Activated naive CD4-positive, alpha-beta T cell treated with Interleukin-2 at 50 U/mL for 16 hours (primary cell): ENCODE results near the gene ANKRD11.
"Not testable (repeated sequence)": the region's sequence is repeated elsewhere in the genome, so short reads cannot be mapped to it uniquely, and the experiment has no call there.

Experiments used
- DNase-seq: peaks from one replicate; pipeline ENCODE4 v3.0.0-alpha.2; 2020

ANKRD11 gene

DNA sequence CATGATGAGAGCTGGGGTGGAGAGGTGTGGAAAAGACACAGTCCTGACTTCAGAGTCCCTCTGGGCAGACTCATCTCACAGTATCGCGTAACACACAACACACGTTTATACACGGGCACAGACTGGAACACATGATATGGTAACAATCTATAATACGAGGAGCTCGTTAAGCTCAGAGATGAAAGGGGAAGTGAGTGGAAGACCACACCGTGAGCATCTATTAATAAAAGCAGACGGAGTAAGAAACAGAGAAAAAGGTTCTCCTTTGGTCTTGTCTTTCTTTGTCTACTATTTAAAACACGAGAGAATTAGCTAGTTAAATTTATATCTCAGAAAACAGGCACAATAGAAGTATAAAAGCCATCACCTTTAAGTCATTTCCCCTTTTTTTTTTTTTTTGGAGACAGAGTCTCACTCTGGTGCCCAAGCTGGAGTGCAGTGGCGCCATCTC, 13.5 kb downstream of the ANKRD11 start:
- no peak for DNase-seq

DNA sequence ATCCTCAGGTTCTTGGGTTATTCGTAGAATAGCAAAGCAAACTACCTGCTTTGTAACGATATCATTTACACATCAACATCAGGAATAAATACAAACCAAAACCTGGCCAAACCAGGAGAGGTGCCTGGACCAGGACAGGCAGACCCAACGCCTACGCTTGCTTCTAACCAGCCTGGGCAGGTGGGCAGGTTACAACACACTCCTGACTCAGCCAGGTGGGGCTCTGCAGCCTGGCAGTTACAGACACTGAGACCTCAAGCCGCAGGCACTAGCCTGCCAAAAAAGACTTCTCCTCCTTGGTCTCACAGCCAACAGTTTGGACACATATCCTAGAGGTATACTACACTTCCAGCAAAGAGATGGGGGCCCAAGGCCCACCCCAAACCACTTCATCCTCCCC, 14.0 kb downstream of the ANKRD11 start:
- no peak for DNase-seq

DNA sequence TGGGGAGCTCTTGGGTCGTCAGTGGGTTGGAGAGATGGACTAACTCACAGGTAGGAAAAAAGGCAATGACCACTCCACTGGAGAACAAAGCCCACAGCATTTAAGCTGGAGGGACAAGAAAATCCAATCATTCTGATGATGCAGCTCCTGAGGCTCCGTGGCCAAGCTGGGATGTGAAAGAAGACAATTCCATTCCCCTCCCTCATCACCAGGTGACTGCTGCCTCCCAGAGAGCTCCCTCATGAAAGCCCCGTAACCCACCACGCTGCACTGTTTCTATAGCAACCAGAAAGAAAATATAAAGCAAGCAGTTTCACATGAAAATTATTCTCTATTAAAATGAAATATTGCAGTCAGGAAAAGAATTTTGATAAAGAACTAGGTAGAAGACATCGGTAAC, 15.2 kb downstream of the ANKRD11 start:
- no peak for DNase-seq

DNA sequence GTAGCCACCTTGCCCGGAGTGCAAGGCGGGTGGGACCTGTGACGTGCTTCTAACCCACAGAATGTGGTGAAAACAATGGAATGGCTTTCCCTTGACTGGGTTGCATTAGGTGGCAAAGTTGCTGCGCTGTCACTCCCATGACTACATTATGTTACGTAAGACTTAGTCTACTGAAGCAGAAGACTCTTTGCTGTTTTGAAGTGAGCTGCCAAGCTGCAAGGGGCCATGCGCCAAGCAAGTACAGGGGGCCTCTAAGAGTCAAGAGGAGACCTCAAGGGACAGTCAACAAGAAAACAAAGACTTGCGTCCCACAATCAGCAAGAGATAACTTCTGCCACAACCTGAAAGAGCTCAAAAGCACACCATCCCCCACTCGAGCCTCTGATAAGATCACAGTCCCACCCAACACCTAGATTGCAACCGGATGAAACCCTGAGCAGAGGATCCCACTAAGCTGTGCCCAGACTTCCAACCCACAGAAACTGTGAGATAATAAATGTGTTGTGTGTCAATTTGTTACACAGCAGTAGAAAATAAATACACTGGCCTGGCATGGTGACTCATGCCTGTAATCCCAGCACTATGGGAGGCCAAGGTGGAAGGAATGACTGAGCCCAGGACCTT, 16.5 kb downstream of the ANKRD11 start:
- no peak for DNase-seq

DNA sequence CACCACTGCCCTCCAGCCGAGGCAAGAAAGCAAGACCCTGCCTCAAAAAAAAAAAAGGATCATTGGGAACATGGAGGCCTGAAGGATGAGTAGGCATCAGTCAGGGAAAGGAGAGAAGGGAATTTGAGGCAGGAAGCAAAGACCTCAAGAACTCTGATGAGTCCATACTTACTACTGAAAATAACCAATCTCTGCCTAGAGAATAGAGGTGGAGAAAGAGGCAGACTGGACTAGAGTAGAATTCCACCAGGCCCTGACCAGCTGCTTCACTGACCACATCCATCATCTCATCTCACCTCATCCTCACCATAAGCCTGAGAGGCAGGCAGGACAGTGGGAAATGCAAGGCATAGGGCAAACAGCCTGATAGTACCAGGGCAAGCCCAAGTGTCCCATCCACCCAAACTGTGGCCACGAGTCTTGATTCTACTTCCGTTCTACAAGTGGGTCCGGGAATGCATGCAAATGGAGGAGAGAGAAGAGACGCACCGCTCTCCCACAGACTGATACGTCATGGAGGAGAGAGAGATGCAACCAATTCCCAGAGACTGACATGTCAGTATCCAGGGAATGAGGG, 17.1 kb downstream of the ANKRD11 start:
- no peak for DNase-seq

DNA sequence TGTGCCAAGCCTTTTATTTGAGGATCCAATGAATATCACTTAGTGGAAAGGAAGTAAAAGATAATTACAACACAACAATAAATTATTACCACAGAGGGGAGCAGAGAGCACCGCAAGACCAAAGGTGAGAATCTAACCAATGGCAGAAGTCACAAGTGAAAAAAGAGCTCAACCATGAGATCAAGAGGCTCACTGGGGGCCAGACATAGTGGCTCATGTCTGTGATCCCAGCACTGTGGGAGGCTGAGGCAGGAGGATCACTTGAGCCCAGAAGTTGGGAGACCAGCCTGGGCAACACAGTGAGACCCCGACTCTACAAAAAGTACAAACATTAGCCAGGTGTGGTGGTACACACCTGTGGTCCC, 17.7 kb downstream of the ANKRD11 start:
- no peak for DNase-seq

DNA sequence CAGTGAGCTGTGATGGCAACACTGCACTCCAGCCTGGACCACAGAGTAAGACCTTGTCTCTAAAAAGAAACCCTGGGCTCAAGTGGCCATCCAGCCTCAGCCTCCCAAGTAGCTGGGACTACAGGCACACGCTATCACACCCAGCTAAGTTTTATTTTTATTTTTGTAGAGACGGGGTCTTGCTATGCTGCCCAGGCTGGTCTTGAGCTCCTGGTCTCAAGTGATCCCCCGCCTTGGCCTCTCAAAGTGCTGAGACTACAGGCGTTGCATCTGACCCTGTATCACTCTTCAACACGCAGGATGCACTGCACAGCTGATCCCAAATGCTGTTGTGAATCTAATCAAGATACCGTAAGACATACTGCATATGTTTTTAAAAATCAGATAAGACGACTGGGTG, 23.0 kb downstream of the ANKRD11 start:
- no peak for DNase-seq

DNA sequence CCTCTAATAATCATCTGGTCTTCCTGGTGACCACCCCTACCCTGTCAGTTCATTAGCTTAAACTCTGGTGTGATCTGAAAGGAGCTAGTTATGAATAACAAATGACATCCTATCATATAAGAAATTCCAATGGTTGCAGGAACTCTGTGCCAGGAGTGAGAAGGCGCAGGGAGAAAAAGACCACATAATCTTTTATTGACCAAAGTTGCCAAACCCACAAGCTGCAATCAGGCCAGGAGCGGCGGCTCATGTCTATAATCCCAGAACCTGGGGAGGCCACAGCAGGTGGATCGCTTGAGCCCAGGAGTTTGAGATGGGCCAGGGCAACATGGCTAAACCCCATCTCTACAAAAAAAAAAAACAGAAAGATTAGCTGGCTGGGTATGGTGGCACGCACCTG, 23.4 kb downstream of the ANKRD11 start:
- no peak for DNase-seq

DNA sequence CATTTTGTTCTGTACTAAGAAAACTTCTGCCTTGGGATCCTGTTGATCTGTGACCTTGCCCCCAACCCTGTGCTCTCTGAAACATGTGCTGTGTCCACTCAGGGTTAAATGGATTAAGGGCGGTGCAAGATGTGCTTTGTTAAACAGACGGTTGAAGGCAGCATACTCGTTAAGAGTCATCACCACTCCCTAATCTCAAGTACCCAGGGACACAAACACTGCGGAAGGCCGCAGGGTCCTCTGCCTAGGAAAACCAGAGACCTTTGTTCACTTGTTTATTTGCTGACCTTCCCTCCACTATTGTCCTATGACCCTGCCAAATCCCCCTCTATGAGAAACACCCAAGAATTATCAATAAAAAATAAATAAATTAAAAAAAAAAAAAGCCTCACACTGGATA, 27.0 kb downstream of the ANKRD11 start:
- not testable (repeated sequence) for DNase-seq

DNA sequence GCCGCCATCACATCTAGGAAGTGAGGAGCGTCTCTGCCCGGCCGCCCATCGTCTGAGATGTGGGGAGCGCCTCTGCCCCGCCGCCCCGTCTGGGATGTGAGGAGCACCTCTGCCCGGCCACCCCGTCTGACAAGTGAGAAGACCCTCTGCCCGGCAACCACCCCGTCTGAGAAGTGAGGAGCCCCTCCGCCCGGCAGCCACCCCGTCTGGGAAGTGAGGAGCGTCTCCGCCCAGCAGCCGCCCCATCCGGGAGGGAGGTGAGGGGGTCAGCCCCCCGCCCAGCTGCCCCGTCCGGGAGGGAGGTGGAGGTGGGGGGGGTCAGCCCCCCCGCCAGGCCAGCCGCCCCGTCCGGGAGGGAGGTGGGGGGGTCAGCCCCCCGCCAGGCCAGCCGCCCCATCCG, 27.7 kb downstream of the ANKRD11 start:
- not testable (repeated sequence) for DNase-seq

DNA sequence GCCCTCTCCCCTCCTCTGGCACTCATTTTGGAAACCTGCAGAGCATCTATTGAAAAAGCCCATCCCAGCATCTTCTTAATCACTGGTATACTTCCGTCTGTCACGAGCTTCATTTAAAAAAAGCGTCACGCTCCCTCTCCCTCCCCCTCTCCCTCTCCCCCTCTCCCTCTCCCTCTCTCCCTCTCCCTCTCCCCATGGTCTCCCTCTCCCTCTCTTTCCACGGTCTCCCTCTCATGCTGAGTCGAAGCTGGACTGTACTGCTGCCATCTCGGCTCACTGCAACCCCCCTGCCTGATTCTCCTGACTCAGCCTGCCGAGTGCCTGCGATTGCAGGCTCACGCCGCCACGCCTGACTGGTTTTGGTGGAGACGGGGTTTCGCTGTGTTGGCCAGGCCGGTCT, 28.5 kb downstream of the ANKRD11 start:
- DNase-seq = not testable (repeated sequence)

DNA sequence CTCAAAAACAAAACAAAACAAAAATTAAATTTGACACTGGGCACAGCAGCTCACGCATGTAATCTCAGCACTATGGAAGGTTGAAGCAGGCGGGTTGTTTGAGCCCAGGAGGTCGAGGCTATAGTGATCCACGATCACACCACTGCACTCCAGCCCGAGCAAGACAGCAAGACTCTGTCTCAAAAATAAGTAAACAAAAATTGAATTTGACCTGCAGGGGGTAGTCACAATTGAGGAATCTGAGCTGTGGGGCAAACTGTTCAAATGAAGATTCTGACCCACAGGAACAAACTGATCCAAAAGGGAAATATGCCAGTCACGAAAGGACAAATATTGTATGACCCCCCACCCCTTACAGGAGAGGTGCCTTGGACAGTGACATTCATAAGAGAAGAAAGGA, 29.8 kb downstream of the ANKRD11 start:
- no peak for DNase-seq

DNA sequence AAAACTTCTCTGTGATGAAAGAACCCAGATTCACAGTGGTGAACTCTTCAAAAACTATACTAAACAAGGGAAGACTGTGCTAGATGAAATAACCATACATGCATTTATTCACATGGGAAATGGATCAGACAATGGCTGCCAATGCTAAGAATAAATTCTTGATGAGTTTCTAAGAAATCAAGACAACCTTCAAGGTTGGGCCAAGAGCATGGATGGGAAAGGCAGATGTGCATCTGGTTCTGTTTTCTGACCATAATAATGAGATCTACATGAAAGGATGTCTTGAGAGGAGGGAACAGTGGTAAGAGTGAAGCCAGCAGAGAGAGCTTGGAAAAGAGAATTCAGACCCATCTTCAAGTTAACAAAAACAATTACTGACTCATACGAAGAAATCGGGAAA, 31.4 kb downstream of the ANKRD11 start:
- DNase-seq = no peak

DNA sequence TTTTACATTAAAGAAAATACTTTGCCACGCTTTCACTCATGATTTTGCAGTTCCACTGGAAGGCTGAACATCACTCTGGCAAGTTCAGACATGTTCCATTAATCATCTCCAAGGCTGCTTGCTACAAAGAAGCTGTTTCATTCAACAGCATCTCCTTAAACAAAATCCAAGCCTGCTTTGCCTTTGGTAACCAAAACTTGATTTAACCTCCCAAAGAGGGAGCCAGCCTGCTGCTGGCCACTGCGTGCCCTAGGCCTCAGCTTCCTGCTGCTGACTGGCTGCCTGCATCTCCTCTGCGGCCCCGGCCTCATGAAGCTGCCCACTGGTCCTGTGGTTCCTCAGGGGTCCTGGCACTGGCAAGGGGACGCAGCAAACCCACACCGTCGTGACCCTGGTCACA, 31.8 kb downstream of the ANKRD11 start:
- DNase-seq = no peak

DNA sequence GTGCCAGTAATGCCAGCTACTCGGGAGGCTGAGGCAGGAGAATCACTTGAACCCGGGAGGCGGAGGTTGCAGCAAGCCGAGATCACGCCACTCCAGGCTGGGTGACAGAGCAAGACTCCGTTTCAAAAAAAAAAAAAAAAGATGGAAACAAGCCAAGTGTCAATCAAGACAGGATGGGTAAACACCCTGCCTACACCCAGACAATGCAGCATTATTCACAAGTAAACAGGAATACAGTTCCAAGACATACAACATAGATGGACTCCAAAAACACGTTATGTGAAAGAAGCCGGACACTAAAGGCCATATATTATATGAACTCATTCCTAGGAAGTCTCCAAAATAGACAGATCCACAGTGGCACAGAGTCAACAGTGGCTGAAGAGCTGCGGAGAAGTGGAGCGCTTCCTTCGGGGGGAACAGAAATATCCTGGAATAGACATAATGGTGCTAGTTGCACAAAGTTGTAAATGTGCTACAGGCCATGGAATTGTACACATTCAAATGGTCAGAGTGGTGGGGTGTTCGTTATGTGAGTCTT, 33.9 kb downstream of the ANKRD11 start:
- no peak for DNase-seq

DNA sequence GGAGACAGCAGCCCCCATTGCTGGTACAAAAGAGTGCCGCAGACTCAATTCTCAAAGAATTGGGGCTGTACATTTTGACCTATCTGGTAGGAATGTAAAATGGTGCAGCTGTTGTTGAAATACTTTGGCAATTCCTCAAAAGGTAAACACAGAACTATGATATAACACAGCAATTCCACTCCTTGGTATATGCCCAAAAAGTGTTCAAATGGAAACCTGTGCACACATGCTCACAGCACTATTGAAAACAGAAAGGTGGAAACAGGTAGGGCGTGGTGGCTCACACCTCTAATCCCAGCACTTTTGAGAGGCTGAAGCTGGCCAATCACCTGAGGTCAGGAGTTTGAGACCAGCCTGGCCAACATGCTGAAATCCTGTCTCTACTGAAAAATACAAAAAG, 34.7 kb downstream of the ANKRD11 start:
- DNase-seq = no peak

DNA sequence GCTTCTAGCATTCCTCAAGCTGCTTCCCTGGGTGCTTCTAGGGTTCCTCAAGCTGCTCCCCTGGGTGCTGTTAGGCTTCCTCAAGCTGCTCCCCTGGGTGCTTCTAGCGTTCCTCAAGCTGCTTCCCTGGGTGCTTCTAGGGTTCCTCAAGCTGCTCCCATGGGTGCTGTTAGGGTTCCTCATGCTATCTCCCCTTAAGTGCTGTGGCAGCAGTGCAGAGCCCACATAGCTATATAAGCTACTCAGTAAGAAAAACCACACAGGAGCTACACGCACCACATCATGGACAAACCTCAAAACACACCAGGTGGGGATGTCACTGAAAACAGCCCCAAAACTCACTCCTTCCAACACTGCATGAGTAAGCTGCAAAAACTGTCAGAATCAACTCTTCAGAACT, 35.2 kb downstream of the ANKRD11 start:
- DNase-seq = no peak

DNA sequence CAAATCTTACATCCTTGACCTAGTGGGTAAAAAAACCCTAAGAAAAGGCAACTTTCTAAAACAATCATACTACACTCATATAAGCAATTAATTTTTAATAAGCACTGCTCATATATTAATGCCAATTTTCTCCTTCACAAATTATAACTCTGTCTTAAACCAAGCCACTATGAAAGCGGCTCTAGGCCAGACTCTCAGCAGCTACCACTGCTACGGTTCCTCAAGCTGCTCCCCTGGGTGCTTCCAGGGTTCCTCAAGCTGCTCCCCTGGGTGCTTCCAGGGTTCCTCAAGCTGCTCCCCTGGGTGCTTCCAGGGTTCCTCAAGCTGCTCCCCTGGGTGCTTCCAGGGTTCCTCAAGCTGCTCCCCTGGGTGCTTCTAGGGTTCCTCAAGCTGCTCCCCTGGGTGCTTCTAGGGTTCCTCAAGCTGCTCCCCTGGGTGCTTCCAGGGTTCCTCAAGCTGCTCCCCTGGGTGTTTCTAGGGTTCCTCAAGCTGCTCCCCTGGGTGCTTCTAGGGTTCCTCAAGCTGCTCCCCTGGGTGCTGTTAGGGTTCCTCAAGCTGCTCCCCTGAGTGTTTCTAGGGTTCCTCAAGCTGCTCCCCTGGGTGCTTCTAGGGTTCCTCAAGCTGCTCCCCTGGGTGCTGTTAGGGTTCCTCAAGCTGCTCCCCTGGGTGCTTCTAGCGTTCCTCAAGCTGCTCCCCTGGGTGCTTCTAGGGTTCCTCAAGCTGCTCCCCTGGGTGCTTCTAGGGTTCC, 35.8 kb downstream of the ANKRD11 start:
- DNase-seq = not testable (repeated sequence)

DNA sequence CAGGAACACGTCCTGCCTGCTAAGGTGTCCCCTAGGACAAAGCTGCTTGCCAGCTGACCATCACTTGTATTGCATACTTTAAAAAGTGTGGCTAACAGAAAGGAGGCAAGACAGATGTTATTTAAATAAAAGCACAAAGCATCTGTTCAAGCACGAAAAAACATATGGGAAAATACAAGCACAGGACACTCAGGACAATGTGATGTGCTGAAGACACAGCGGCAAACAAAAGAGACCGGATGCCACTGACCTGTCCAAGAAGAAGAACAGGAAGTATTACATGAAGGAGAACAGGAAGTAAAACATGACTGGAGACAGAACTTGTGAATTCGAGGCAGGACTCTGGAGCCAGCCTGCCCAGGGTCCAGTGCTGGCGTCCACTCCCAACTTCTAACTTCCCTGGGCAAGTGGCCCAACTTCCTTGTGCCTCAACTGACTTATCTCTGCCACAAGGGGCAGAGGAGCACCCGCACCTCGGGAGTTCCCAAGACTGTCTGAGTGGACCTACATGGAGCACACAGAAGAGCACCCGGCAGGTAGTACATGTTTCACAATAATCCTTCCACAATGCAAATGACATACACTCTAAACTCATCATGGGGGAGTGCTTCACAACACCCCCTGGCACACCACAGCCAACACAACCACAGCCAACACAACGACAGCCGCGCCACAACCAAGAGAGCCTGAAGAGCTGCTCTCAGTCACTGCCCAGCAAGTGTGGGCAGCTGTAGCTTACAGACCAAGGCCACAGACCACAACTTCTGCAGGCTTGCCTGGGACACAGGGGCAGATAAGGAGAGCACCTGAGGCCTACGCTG, 36.6 kb downstream of the ANKRD11 start:
- DNase-seq = no peak

DNA sequence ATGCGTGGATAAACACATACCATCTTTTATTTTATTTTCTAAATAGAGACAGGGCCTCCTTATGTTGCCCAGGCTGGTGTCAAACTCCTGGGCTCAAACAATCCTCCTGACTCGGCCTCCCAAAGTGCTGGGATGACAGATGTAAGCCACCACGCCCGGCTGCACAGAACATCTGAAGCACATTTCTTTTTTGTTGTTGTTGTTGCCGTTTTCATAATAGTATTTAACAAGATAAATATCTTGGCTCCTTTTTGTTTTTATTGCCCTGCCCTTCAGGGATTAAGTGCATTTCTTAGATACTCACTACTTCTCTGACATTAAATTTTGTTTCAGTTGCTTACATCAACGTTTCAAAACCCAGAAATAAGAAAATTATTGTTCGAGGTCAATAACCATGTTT, 37.4 kb downstream of the ANKRD11 start:
- no peak for DNase-seq

DNA sequence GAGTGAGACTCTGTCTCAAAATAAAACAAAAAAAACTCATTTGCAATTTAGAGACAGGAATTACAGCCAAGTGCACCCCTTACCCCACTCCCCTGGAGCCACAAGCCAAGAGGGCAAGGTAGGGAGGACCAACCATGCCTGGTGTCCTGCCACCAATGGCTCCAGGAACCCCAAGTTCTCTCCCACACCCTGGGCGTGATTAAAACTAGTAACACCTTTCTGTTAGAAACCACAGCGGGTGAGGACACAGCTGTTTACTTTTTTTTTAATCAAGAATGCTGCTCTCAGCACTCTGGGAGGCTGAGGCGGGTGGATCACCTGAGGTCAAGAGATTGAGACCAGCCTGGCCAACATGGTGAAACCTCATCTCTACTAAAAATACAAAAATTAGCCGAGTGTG, 38.1 kb downstream of the ANKRD11 start:
- no peak for DNase-seq

DNA sequence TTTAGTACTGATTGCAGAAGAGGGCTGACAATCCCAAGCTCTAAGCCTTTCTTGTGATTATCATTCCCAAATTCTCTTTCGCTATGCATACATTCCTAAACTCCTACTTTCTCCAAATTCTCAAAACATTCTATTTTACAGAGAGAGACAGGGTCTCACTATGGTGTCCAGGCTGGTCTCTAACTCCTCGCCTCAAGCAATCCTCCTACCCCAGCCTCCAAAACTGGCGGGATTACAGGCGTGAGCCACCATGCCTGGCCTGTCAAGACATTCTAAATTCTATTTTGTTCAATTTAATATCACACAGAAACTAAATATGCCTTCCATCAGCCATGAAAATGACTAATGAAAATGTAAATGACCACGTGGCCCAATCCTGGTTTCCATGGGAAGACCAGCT, 39.8 kb downstream of the ANKRD11 start:
- DNase-seq = no peak

DNA sequence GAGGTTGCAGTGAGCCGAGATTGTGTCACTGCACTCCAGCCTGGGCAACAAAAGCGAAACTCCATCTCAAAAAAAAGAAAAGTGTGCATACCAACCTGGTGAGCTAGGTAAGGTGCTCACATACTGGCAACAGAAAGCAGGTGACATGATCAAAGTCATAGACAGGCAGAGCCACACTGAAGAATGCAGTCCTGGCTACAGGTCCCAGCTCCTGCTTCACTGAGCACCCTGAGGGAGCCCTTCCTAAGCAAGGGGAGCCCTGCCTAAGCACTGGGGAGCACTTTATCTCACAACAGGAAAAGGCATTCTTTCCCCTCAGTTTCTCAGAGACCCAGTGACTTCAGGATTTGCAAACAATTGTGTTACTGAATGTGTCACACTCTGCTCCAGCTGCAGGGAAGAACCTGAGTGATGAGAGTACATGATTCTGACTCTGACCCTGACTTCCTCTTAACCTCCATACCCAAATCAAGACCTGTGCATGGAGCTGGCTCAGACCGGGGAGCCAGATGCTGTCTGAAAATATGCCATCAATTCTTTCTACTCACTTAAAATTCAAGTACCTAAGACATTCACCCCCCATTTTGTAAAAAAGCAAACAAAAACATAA, 40.5 kb downstream of the ANKRD11 start:
- no peak for DNase-seq
